Measurements from ENCODE around the gene KRTAP12-2.
A peak's percentile ranks its signal among the peaks of the same experiment; 100 is the strongest.

DNA sequence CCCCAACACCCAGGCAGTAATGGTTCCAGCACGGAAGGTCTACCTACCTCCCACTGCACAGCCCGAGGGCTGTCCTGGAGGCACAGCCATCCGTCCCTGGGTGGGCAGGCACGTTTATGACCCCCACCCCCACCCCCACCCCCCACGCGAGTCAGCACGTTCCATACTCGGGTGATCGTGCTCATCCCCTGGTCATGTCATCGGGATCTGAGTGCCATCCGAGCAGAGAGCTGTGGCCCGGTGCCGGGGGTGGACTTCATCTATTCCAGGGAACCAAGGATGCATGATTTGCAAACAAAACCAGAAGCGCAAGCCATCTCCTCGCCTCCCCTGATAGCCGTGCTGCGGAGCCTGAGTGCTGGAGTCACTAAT lies 43.6 kb upstream of the KRTAP12-2 start:
- TF ChIP-seq, protein P1, sequence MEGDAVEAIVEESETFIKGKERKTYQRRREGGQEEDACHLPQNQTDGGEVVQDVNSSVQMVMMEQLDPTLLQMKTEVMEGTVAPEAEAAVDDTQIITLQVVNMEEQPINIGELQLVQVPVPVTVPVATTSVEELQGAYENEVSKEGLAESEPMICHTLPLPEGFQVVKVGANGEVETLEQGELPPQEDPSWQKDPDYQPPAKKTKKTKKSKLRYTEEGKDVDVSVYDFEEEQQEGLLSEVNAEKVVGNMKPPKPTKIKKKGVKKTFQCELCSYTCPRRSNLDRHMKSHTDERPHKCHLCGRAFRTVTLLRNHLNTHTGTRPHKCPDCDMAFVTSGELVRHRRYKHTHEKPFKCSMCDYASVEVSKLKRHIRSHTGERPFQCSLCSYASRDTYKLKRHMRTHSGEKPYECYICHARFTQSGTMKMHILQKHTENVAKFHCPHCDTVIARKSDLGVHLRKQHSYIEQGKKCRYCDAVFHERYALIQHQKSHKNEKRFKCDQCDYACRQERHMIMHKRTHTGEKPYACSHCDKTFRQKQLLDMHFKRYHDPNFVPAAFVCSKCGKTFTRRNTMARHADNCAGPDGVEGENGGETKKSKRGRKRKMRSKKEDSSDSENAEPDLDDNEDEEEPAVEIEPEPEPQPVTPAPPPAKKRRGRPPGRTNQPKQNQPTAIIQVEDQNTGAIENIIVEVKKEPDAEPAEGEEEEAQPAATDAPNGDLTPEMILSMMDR (conservative IDR thresholded peaks at IDR 0.05 in 1 of 2, IDR thresholded peaks at IDR 0.05 in 1 of 2; ENCODE audit: low read depth in 1 of 2, low read length in 2 of 2): no peak
- TF ChIP-seq EZH2 (IDR thresholded peaks at IDR 0.05; ENCODE audit: low read length, missing control alignments): peak; percentile 38

Measured in fibroblast of lung (primary cell).